ENCODE measurements around the gene RARRES2.

GRCh38 chr7:150357771-150358427 lies 16.5 kb upstream of the RARRES2 start:
- TF ChIP-seq CTCF (IDR thresholded peaks at IDR 0.05) (no peak), ELK1 (IDR thresholded peaks at IDR 0.05; ENCODE audit: low read depth, low read length) (no peak), CHD2 (IDR thresholded peaks at IDR 0.05; ENCODE audit: low read length, partially characterized antibody) (no peak), BHLHE40 (IDR thresholded peaks at IDR 0.05; ENCODE audit: low read depth, low read length) (no peak), ESRRA (IDR thresholded peaks at IDR 0.05; ENCODE audit: borderline replicate concordance, low read length) (no peak), RFX5 (IDR thresholded peaks at IDR 0.05) (no peak), KDM1A (IDR thresholded peaks at IDR 0.05; ENCODE audit: low read depth) (no peak), HDAC2 (IDR thresholded peaks at IDR 0.05) (no peak), MAX (IDR thresholded peaks at IDR 0.05) (no peak), E2F6 (IDR thresholded peaks at IDR 0.05; ENCODE audit: borderline replicate concordance, low read depth) (no peak)

Measured in A549 (cell line).